ENCODE measurements around the gene PIP5K1A.
"Not testable (repeated sequence)": the region's sequence is repeated elsewhere in the genome, so short reads cannot be mapped to it uniquely, and the experiment has no call there.

PIP5K1A gene, protein sequence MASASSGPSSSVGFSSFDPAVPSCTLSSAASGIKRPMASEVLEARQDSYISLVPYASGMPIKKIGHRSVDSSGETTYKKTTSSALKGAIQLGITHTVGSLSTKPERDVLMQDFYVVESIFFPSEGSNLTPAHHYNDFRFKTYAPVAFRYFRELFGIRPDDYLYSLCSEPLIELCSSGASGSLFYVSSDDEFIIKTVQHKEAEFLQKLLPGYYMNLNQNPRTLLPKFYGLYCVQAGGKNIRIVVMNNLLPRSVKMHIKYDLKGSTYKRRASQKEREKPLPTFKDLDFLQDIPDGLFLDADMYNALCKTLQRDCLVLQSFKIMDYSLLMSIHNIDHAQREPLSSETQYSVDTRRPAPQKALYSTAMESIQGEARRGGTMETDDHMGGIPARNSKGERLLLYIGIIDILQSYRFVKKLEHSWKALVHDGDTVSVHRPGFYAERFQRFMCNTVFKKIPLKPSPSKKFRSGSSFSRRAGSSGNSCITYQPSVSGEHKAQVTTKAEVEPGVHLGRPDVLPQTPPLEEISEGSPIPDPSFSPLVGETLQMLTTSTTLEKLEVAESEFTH

DNA sequence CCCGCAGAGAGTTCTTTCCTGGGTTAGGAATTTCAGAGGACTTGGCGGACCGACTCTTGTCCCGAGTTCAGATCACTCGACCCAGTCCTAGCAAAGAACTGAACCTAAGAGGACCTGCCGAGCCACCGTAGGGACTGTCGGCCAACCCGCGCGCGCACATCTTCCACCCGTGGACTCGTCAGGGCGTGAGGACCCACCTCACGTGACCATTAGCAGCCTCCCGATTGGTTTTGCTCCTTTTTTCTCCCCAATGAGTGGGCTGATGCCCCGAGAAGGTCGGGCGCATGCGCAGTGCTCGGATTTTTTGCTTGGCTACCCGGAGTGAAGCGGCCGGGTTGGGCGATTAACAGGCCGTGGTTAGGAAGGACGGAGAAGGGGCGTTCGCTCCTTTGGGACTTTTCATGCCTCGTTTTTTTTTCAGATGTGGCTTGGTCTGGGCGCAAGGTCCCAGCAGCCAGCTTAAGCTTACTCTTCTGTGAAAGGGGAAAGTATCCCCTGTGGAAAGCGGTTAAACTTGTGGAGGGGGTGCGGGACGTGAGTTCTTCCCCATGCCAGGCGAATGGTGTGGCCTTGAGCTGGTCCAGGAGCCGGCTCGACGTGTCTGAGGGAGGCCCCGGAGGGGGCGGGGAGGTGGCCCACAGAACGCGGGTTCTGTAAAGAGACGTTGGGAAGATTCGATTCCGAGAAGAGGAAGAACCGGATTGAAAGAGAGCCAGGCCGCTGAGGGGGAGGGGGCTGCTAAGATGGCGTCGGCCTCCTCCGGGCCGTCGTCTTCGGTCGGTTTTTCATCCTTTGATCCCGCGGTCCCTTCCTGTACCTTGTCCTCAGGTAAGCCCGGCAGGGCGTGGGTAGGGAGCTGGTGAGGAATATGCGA is at the start of gene PIP5K1A:
Gene PIP5K1A, plus strand, starts transcription at position 299 of the 874 bp plus-strand sequence. Its CDS starts 445 bp downstream, at position 744.
- peak; percentile 95 to 98 for DNase-seq

DNA sequence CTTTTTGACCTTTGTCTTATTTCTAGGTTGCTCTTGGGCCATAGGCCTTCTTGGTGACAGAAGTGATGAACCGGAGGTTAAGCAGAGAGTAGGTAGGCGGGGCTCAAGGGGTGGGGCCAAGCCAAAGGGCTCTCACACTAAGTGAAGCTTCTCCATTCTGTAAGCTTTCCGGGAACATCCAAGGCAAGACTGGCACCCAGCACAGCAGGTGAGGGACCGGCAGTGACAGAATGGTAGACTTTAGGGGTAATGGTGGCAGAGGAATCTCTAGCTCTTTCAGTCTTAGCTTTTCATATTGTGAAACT is 41.9 kb upstream of the PIP5K1A start, which contains the start of gene TNFAIP8L2:
Gene TNFAIP8L2, plus strand, starts transcription at position 135 of the 305 bp plus-strand sequence. CDS start 2,049 bp downstream, outside the sequence.
- peak; percentile 86 for DNase-seq

DNA sequence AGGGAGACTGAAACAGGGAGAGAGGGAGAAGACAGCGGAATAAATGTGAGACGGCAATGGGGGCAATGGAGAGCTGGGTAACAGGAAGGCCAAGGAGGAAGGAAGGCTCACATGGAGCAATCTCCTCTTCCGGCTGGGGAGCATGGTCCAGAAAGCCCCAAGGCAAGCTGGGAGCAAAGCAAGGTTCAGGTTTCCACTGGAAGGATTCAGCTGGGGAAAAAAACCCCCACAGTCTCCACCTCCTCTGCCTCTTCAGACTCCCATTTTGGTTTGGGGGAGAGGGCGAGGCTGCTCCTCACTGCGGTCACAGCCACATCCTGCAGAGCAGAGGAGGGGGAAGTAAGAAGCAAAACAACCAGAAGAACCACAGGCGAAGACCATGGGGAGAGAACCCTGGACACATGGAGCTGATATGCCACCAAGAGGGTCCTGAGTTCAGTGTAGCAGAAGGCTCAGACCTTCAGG is 41.3 kb upstream of the PIP5K1A start:
- DNase-seq: peak; percentile 94 to 95

DNA sequence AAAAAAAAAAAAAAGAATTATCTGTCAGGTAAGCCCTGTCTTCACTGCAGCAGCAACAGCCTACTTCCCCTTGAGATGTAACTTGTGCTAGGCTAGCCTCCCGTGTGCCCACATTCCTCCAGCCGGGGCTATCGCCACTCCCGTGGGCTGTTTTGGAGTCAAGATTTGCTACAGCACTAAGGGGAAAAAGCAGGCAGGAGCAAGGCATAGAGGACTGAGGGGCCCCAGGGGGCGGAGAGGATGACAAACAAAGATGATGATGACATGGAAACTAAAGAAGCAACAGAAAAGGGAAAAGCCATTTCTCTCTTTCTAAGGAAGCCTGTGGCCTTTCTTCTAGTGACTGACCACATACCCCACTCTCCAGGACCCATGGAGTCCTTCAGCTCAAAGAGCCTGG is 40.0 kb upstream of the PIP5K1A start:
- no peak for DNase-seq

DNA sequence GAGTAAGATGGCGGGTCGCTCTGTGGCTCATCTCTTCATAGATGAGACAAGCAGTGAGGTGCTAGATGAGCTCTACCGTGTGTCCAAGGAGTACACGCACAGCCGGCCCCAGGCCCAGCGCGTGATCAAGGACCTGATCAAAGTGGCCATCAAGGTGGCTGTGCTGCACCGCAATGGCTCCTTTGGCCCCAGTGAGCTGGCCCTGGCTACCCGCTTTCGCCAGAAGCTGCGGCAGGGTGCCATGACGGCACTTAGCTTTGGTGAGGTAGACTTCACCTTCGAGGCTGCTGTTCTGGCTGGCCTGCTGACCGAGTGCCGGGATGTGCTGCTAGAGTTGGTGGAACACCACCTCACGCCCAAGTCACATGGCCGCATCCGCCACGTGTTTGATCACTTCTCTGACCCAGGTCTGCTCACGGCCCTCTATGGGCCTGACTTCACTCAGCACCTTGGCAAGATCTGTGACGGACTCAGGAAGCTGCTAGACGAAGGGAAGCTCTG is 39.6 kb upstream of the PIP5K1A start:
- no peak for DNase-seq

DNA sequence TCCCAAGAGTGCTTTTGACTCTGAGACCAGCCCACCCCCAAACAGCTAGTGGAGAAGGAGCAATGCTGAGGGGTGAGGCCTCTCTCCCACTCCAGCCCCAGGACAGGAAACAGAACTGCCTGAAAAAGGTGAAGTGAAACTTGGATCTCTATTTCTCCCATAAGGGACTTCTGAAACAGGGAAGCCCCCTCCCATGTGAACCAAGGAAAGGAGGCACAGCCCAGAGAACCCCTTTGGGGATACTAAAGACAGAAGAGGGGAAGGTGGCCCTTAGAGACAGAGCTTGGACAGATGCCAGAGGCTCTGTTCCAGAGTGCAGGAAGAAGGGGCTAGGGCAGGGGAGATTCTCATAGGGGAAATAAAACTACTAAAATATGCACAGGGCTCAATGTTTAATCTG is 39.0 kb upstream of the PIP5K1A start:
- no peak for DNase-seq

DNA sequence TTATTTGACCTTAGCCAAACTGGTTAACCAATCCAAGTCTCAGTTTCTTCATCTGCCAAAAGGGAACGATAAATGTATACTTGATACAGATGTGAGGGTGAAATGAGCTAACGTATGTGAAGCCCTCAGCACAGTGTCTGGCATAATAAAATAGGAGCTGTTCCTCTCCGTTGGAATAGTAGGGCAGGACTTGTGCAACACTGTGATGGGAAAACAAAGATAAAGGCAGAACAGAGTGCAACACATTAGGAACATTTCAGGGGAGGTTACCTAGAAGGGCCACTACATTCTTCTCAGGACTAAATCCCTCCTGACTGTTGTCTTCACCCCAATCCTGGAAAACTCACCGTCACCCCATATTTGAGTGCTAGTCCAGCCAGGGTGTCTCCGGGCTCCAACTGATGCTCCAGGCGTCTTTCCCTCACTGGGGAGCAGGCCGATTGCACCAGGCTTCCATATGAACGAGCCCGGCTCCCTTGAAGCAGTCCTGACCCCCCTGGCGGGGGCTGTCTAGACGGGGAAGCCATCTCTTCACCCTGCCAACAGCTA is 33.5 kb upstream of the PIP5K1A start:
- no peak for DNase-seq

DNA sequence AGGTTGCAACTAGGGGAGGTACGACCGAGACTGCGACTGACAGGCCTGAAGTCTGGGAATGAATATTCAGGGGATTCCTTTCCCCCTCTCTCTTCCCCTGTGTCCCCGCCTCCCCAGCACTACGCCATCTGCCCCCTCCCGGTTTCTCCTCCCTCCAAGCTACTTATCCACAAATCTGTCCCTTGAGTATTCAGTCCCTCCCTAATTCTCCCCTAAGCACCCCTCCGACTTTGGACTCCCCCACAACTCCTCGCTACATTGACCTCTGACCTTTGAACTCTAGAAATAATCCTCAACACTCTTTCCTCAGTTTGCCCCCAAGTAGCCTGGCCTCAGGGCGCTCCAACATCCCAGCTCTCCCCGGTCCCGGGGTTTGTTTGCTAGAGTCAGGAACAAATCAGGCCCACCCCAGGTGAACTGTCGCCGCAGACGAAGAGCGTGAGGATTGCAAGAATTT is 33.0 kb upstream of the PIP5K1A start:
- DNase-seq: no peak

DNA sequence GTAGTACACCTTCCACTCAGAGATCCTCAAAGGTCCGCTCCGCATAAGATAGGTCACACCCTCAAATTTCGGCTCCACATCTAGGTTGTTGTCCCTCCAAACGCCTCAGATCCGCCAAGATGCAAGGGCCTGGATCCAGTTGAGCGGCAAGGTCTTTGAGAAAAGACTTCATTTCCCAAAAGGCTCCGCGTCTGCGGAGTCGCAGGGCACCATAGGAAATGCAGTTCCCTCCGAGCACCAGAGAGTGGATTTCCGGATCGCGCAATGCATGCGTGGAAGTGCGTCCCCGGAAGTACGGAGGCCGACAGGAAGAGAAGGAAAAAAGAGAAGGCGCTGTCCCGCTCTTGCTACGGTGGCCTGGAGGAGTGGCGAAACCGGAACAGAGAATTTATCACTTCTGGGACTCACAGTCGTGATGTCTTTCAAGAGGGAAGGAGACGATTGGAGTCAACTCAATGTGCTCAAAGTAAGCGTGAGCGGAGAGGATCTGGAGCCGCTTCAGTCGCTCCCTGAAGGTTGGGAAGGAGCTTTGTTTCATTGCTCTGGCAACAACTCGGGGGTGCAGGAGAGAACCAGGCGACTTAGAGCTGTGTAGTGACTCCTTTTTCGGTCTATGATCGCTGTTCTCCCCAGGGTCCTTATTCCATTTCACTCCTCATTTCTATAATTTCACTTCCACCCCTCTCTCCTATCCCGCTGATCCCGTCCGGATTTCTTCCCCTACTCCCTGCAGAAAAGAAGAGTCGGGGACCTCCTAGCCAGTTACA is 32.4 kb upstream of the PIP5K1A start, which contains the start of the genes LYSMD1 and SCNM1:
Gene LYSMD1, minus strand, starts transcription at position 165 of the 767 bp plus-strand sequence. CDS start 644 bp downstream, outside the sequence.
Gene SCNM1, plus strand, starts transcription at position 407 of the 767 bp plus-strand sequence. Its CDS starts 9 bp downstream, at position 416.
- peak; percentile 95 to 97 for DNase-seq

DNA sequence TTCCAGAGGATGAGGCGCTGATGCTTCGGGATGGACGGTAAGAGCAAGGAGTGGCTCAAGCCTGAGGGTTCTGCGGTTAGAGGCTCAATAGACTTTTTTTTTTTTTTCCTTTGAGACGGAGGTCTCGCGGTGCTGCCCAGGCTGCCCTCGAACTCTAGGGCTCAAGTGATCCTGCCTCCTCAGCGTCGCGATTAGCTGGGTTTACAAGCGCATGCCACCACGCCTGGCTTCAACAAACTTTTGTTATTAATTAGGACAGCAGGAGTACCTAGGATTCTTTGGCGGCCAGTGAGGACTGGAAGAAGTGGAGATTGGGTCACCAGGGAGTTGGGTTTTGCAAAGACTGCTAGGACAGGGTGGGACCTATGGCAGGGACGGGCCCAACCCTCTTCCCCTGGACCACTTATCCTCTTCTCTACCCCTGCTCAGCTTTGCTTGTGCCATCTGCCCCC is 31.8 kb upstream of the PIP5K1A start:
- no peak for DNase-seq

DNA sequence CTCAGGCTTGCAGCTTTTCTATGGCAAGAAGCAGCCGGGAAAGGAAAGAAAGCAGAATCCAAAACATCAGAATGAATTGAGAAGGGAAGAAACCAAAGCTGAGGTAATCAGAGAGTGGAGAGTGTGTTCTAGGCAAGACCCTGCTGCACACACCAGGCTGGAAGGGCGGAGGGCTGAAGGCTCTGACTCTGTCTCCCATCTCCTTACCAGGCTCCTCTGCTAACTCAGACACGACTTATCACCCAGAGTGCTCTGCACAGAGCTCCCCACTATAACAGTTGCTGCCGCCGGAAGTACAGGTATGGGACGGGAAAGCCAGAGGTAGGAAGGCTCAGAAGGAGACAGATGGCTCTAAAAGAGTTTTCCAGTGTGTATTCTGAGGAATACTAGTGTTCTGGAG is 31.2 kb upstream of the PIP5K1A start:
- no peak for DNase-seq

DNA sequence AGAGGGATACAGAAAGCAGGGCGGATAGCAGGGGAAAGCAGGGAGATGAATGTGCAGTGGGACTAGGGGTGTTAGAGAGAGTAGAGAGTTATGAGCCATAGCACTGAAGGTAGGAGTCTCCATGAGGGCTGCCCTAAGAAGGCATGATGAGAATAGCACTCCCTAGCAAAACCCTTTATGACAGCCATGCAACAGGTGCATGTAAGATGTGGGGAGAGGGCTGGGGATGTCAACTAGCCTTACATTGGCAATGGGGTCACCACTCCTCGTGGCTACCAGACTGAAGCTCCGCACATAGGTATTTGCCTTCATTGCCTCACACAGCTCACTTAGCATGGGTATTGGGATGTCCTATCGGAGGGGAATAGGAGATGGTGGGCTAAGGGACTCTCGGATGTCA is 27.2 kb upstream of the PIP5K1A start:
- DNase-seq: no peak

DNA sequence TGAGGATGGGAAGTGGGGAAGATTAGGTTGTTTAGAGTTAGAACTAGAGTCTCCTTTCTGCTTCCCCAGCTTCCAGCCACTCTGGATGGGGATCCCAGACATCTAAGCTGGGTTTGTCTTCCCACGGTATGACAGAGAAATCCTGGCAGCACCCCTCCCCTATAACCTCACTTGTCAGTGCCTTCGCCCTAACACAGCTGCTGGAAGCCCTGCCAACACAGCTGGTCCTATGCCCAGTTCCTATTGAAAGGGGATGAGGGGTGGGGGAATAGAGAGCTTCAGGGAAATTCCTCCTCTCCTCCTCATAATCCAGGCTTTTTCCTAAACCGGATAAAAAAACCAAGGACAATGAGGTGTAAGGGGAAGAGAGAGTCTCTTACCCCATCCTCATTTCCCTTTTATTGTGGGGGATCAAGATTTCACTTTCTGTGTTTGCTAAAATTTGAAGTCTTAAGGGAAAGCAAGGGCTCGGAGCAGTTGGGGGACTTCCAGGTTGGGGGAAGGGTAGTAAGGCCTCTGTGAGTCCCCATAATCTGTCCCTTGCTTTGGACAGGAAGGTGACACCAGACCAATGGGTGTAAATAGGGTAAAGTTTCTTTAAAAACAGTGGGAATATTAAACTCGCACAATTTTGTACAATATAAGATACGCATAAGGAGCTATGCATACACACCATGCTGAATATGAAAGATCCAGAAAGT is 23.2 kb upstream of the PIP5K1A start:
- DNase-seq: no peak

DNA sequence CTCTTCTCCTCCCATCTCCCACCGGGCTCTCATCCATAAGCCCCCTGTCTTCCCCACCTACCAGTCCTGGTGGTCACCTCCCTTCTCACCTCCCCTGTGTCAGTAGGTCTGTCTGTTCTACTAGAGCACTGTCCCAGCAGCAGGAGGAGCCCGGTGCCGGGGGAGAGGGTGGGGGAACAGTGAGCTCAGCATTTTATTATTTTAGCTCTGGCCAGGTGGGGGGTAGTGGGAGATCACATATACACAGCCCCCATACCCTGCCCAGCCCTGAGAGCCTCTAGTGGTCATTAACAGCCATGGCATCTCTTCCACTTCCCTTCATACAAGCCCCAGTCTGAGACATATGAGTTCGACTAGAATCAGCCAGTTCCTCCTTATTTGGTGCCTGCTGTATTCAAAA is 22.5 kb upstream of the PIP5K1A start, which contains the start of gene TMOD4:
Gene TMOD4, minus strand, starts transcription at position 119 of the 400 bp plus-strand sequence. CDS start 1,106 bp downstream, outside the sequence.
- DNase-seq: peak; percentile 28 to 41

DNA sequence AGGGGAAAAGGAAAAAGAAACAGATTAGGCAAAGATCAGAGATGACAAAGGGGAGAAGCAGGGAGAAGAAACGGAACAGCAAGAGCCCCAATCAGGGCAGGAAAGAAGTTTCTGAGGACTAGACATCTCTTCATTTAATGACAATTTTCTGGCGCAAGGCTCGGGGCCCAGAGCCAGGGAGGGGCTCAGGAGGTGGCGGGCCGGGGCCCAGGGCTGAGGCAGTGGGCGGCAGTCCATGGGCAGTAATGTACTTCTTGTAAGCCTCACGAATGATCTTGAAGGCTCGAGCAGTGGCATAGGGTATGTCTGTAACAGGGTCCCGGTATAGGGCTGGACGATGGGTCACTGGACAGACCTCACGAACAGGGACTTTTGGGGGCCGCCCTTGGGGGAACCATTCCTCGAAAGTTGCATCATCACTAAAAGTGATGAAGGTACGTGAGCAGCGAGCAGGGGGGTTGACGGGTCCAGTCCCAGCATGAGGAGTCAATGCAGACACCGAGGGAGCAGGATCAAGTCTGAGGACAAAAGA is 21.8 kb upstream of the PIP5K1A start:
- no peak for DNase-seq

DNA sequence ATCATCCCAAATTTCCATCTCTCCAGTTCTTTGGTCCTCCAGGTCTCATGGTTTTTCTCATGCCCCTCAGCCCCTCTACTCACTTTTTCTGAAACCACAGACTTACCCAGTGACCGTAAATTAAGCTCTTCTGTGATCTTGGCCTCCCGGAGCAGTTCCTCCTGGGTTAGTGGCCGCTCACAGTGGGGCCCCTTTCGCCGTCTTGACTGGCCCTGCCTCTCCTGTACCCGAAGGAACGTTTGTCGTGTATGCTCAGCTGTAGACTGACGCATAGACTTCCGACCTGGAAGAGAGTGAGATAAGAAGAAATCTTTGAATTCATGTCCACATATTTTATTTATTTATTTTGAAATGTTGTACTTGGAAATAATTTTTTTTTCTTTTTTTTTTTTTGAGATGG is 14.1 kb upstream of the PIP5K1A start:
- no peak for DNase-seq

DNA sequence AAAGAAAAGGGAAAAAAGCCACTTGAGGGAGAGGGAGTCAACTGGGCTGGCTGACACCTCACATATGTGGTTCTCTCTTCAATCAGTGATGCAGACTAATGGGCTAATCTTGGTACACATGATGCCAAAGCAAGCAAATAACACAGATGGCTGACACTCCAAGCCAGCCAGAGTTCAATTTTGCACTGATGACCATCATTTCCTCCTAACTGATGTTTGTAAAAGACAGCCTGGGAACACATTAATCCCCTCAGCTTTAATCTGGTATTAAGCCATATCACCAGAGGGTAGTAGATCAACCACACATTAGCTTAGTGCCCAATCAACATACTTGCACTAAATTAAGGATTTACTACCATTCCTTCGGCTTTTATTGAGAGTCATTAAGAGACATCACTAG is 11.1 kb upstream of the PIP5K1A start:
- DNase-seq: no peak

DNA sequence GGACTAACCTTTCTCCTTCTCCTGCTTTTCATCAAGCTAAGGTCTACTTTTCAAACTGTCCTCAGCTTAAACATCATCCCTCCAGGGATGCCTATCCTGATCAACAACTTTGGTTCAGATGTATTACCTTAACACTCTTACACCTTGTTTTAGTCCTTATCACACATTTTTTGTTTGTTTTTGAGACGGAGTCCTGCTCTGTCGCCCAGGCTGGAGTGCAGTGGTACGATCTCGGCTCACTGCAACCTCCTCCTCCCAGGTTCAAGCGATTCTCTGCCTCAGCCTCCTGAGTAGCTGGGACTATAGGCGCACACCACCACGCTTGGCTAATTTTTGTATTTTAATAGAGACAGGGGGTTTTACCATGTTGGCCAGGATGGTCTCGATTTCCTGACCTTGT is 9.7 kb upstream of the PIP5K1A start:
- DNase-seq: not testable (repeated sequence)

DNA sequence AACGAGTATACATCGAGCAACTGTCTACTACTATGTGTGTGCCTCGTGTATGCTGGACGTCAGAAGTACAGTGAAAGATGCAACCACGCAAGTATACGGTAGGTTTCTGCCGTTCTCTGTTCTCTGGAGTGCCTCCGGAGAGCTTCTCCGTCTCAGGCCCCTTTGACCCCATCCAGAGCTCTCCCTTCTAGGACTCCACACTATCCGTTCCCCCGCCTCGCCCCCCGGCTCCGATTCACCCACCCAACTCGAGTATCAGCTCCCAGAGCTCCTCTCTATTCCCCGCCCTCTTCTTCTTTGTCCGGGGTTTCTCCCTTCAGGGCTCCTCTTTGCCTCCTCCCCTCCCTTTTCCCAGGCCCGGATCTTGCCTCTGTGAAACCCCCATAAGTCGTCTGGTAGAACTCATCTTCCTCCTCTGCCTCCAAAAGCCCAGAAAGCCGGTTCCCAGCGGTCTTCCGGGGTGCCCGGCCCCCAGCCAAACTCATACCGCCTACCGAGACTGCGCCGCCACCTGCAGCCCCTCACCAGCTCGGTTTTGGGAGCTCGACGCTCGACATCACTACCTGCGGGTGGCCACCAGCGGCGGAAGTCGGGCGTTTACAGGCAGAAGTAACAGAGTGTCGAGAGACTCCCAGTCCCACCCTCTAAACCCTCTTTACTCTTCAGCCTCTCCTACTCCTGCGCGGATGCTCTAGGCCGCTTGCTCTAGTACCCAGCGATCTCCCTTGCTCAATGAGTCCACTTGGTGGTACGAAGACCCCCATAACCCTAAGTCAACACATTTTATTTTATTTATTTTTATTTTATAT is 8.5 kb upstream of the PIP5K1A start, which contains the start of gene VPS72:
Gene VPS72, minus strand, starts transcription at position 561 of the 809 bp plus-strand sequence. Its CDS starts 76 bp downstream, at position 485.
- peak; percentile 87 for DNase-seq

All from AML-193 (cell line).